KMS-11 (cell line): Measurements from ENCODE around the gene TBC1D10B.

Experiments used
- H2AFZ ChIP-seq: fragments of 200-600 bp; sonication (generic); 2 replicates; pipeline ENCODE4 v1.6.1; 2016; ENCODE audit warnings: antibody characterized with exemption, mixed run types, low read depth
- H3K27ac ChIP-seq: fragments of 200-600 bp; sonication (generic); 2 replicates; pipeline ENCODE4 v1.6.1; 2016; ENCODE audit warnings: mild to moderate bottlenecking, mixed run types
- H3K27me3 ChIP-seq: fragments of 200-600 bp; sonication (generic); 2 replicates; pipeline ENCODE4 v1.6.1; 2017; ENCODE audit warnings: mild to moderate bottlenecking, low read depth, mixed run types, moderate library complexity; ENCODE audit not compliant: insufficient read depth
- H3K36me3 ChIP-seq: fragments of 200-600 bp; sonication (generic); 2 replicates; pipeline ENCODE4 v1.6.1; 2017; ENCODE audit warnings: mild to moderate bottlenecking, mixed run types; ENCODE audit not compliant: insufficient read depth
- H3K4me1 ChIP-seq: fragments of 200-600 bp; sonication (generic); 2 replicates; pipeline ENCODE4 v1.6.1; 2016; ENCODE audit warnings: mild to moderate bottlenecking, low read depth, mixed run types; ENCODE audit not compliant: poor library complexity, severe bottlenecking
- H3K4me2 ChIP-seq: fragments of 200-600 bp; sonication (generic); 2 replicates; pipeline ENCODE4 v1.7.0; 2016; ENCODE audit warnings: mild to moderate bottlenecking, mixed run types
- H3K4me3 ChIP-seq: fragments of 200-600 bp; sonication (generic); IDR thresholded peaks from 2 replicates; pipeline ENCODE4 v1.6.1; 2017; ENCODE audit warnings: low read depth, low read length, mixed read lengths; ENCODE audit not compliant: insufficient read depth
- H3K79me2 ChIP-seq: fragments of 200-600 bp; sonication (generic); 2 replicates; pipeline ENCODE4 v1.6.1; 2016; ENCODE audit warnings: low read depth, mixed run types; ENCODE audit not compliant: insufficient read depth
- H3K9ac ChIP-seq: fragments of 200-600 bp; sonication (generic); 2 replicates; pipeline ENCODE4 v1.6.1; 2016; ENCODE audit warnings: mild to moderate bottlenecking, mixed run types
- H4K20me1 ChIP-seq: fragments of 200-600 bp; sonication (generic); 2 replicates; pipeline ENCODE4 v1.6.1; 2016; ENCODE audit warnings: mild to moderate bottlenecking, mixed run types; ENCODE audit not compliant: insufficient read depth
- TF ChIP-seq, protein P1 (sequence below): fragments of 200-600 bp; sonication (generic); conservative IDR thresholded peaks from 2 replicates; pipeline ENCODE4 v1.6.1; 2017; ENCODE audit warnings: low read depth, mild to moderate bottlenecking, antibody characterized with exemption, low read length, moderate library complexity, mixed read lengths

Gene TBC1D10B

DNA sequence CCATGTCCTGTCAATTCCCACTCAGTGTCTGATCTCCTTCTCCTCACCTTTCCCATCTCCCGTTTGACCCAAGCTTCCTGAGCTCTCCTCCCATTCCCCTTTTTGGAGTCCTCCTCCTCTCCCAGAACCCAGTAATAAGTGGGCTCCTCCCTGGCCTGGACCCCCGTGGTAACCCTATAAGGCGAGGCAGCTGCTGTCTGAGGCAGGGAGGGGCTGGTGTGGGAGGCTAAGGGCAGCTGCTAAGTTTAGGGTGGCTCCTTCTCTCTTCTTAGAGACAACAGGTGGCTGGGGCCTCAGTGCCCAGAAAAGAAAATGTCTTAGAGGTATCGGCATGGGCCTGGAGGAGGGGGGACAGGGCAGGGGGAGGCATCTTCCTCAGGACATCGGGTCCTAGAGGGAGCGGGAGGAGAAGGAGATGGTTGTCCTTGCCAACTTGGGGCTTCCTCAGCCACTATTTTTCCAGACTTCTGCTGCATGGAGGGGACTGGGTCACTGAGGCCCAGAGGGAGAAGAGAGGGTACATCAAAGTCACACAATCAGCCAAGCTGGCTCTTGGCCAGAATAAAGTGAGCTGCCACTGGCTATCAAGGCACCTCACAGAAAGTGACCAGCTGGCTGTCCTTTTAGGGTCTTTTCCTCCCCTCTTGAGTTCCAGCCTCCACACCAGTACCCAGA lies 1.9 kb upstream of the TBC1D10B start:
- H4K20me1 ChIP-seq = no peaks in the 10 kb centered on the region
- TF ChIP-seq, protein P1, sequence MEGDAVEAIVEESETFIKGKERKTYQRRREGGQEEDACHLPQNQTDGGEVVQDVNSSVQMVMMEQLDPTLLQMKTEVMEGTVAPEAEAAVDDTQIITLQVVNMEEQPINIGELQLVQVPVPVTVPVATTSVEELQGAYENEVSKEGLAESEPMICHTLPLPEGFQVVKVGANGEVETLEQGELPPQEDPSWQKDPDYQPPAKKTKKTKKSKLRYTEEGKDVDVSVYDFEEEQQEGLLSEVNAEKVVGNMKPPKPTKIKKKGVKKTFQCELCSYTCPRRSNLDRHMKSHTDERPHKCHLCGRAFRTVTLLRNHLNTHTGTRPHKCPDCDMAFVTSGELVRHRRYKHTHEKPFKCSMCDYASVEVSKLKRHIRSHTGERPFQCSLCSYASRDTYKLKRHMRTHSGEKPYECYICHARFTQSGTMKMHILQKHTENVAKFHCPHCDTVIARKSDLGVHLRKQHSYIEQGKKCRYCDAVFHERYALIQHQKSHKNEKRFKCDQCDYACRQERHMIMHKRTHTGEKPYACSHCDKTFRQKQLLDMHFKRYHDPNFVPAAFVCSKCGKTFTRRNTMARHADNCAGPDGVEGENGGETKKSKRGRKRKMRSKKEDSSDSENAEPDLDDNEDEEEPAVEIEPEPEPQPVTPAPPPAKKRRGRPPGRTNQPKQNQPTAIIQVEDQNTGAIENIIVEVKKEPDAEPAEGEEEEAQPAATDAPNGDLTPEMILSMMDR = no peak
- peak overlapping the region; percentile 71; the same call in 1 of the 2 replicates for H2AFZ ChIP-seq
- peaks cover 26% of the 10 kb centered on the region for H3K79me2 ChIP-seq
- no peaks in the 10 kb centered on the region for H3K27me3 ChIP-seq
- H3K4me2 ChIP-seq = peak overlapping the region; percentile 87; the same call in 1 of the 2 replicates
- peaks cover 33% of the 10 kb centered on the region for H3K4me1 ChIP-seq
- H3K9ac ChIP-seq = no peak overlapping the region
- no peak overlapping the region for H3K4me3 ChIP-seq
- H3K27ac ChIP-seq = no peak overlapping the region
- no peaks in the 10 kb centered on the region for H3K36me3 ChIP-seq

DNA sequence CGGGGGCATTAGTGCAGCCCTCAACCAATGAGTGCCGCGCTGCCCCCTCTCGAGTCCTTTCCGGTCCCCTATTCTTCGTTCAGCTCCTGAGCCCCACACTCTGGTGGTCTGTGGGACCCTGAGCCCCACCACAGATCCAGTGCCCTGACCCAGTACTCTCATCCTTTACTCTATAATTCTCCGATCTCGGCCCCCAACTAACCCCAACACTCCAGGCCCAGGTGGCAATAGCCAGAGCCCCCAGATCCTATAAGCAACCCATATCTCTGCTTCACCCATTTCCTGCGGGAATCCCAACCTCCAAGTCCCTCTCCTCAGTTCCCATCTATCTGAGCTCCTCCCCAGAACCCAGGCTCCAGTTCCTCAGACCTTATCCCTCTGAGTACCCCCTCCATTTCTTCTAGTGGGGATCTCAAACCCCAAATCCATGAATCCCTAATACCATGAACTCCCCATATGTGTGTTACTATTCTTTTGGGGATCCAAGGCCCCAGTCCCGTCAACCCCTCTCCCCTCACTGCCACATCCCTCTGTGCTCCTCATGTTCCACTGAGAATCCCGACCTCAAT lies 1.0 kb upstream of the TBC1D10B start:
- peaks cover 34% of the 10 kb centered on the region for H3K4me1 ChIP-seq
- H3K27me3 ChIP-seq = no peaks in the 10 kb centered on the region
- TF ChIP-seq, protein P1 = no peak
- no peaks in the 10 kb centered on the region for H3K36me3 ChIP-seq
- H4K20me1 ChIP-seq = no peaks in the 10 kb centered on the region
- H2AFZ ChIP-seq = peak overlapping the region; percentile 71; the same call in 1 of the 2 replicates
- H3K4me3 ChIP-seq = no peak overlapping the region
- H3K79me2 ChIP-seq = peaks cover 34% of the 10 kb centered on the region
- H3K9ac ChIP-seq = no peak overlapping the region
- no peak overlapping the region for H3K27ac ChIP-seq
- peak overlapping the region; percentile 87 for H3K4me2 ChIP-seq

DNA sequence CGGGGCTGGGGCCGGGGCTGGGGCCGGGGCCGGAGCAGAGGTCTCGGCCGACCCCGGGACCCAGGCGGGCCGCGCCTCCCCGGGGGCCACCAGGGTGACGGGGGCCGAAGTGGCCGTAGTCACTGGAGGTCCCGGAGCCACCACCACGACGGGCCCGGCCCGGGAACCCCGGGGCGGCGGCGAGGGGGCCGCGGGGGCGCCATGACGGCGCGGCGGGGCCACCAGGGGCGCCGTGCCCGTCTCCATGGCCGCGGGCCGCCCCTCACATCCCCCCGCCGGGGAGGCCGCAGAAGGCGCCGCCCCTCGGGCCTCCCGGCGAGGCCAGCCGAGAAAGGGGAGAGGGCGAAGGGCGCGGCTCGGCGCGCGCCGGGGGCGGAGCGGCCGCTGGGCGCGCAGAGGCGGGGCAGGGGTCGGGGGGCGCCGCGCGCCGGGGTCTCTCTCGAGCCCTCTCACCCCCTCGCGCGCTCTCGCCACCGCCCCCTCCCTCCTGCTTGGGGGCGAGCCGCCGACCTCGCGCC lies 297 bp downstream of the TBC1D10B start:
- H3K4me2 ChIP-seq = peak overlapping the region; percentile 89

DNA sequence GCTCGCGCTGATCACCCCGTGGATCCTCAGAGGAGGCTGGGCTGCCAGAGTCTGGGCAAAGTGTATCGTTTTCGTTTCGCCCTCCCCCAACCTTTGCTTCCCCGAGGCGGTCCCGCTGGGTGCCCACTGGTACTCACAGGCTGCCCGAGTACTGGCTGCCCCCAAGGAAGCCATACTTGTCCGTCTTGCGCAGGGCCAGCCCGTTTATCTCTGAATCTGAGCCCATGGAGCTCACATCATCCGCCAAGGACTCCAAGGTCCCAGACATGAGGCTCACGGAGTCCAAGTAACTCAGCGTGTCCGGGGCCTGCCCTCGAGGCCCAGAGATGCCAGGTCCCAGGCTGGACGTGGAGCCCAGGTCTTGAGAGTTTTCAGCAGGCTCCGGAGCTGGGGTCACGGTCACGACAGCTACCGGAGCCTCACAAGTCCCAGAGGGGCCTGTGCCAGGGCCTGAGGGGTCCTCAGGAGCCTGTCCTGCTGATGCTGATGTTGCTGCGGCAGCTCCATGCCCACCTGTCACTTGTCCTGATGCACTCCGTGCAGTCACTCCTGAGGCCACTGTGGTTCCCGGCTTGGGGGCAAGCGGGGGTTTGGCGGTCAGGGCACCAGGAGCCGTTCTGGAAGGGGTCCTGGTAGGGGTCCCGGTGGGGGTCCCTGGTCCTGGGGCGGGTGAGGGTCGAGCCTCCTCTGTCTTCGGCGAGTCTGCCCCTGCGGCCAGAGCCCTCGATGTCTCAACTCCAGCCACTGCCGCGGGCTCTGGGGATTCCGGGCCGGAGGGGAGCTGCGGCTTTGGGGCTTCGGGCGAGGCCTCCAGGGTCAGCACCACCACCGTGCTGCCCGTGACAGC lies 980 bp downstream of the TBC1D10B start:
- Histone ChIP-seq H4K20me1 (no peaks in the 10 kb centered on the region), H3K27ac (peak overlapping the region; percentile 16; the same call in 1 of the 2 replicates), H3K4me2 (peak overlapping the region; percentile 89), H3K9ac (peak overlapping the region; percentile 47; the same call in 1 of the 2 replicates), H3K4me1 (peaks cover 34% of the 10 kb centered on the region), H3K79me2 (peaks cover 48% of the 10 kb centered on the region), H3K36me3 (no peaks in the 10 kb centered on the region), H3K4me3 (no peak overlapping the region), H3K27me3 (no peaks in the 10 kb centered on the region), H2AFZ (no peak overlapping the region)
- TF ChIP-seq, protein P1 = no peak

More for the DNA sequence above, 297 bp downstream of the TBC1D10B start:
- H2AFZ ChIP-seq = no peak overlapping the region
- peak overlapping the region; percentile 47; the same call in 1 of the 2 replicates for H3K9ac ChIP-seq
- H3K27ac ChIP-seq = no peak overlapping the region
- H3K27me3 ChIP-seq = no peaks in the 10 kb centered on the region
- no peaks in the 10 kb centered on the region for H3K36me3 ChIP-seq
- no peaks in the 10 kb centered on the region for H4K20me1 ChIP-seq
- H3K79me2 ChIP-seq = peaks cover 48% of the 10 kb centered on the region
- H3K4me3 ChIP-seq = no peak overlapping the region
- TF ChIP-seq, protein P1 = no peak
- peaks cover 34% of the 10 kb centered on the region for H3K4me1 ChIP-seq
